ENCODE results near the gene OR10T2. TPM values are rescaled to one million over a fixed set of nuclear protein-coding genes. Genes with fewer than 3 reads are reported as not detected.

Gene OR10T2
- polyA plus RNA-seq, 1 donor from 2014 or later: not detected

DNA sequence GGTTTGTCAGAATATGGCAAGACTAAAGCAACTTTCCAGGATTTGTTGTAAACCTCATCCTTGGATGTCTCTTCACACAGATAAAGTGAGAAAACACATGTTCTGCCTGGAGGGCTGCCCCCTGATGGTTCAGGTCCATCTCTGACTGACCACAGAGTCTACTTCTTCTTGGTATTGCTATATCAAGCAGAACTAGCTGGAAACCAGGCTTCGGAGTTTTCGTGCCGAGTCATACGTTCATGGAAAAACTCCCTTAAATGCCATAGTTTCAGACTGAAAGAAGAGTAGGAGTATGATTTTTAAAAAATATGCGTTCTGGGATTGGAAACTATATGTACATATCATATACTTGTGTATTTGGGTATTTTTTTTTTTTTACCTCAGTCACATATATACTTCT is 5.8 kb downstream of the OR10T2 start:
- Histone ChIP-seq H3K4me2 (ENCODE audit: low read length) (no peak overlapping the region), H3K27ac (ENCODE audit: low read length) (no peak overlapping the region), H3K27me3 (ENCODE audit: insufficient read depth, low read depth, low read length) (no peaks in the 10 kb centered on the region), H3K36me3 (ENCODE audit: insufficient read depth, low read length) (no peaks in the 10 kb centered on the region), H3F3A (ENCODE audit: insufficient read depth, low read length, poor library complexity, severe bottlenecking) (no peaks in the 10 kb centered on the region), H4K20me1 (ENCODE audit: insufficient read depth) (no peaks in the 10 kb centered on the region), H3K9ac (ENCODE audit: low read length) (no peak overlapping the region), H2AFZ (ENCODE audit: low read depth, low read length) (no peak overlapping the region), H3K79me2 (replicated peaks; ENCODE audit: insufficient read depth, low read length) (no peaks in the 10 kb centered on the region), H3K4me3 (ENCODE audit: low read length) (no peak overlapping the region), H3K9me3 (ENCODE audit: low read length) (no peaks in the 10 kb centered on the region), H3K9me2 (ENCODE audit: insufficient read depth, low read length) (no peaks in the 10 kb centered on the region)
- no peak for TF ChIP-seq SMC3 (conservative IDR thresholded peaks at IDR 0.05; ENCODE audit: poor library complexity)
- TF ChIP-seq EP300 (conservative IDR thresholded peaks at IDR 0.05; ENCODE audit: poor library complexity, severe bottlenecking): no peak
- TF ChIP-seq EZH2 (IDR thresholded peaks at IDR 0.05; ENCODE audit: borderline replicate concordance, insufficient read depth, low read length, poor library complexity, severe bottlenecking): no peak
- no peak for TF ChIP-seq POLR2AphosphoS5 (IDR thresholded peaks at IDR 0.05)
- no peak for TF ChIP-seq MXI1 (conservative IDR thresholded peaks at IDR 0.05; ENCODE audit: poor library complexity, severe bottlenecking)
- TF ChIP-seq TAF1 (IDR thresholded peaks at IDR 0.05; ENCODE audit: low read depth): no peak
- TF ChIP-seq, protein P1, sequence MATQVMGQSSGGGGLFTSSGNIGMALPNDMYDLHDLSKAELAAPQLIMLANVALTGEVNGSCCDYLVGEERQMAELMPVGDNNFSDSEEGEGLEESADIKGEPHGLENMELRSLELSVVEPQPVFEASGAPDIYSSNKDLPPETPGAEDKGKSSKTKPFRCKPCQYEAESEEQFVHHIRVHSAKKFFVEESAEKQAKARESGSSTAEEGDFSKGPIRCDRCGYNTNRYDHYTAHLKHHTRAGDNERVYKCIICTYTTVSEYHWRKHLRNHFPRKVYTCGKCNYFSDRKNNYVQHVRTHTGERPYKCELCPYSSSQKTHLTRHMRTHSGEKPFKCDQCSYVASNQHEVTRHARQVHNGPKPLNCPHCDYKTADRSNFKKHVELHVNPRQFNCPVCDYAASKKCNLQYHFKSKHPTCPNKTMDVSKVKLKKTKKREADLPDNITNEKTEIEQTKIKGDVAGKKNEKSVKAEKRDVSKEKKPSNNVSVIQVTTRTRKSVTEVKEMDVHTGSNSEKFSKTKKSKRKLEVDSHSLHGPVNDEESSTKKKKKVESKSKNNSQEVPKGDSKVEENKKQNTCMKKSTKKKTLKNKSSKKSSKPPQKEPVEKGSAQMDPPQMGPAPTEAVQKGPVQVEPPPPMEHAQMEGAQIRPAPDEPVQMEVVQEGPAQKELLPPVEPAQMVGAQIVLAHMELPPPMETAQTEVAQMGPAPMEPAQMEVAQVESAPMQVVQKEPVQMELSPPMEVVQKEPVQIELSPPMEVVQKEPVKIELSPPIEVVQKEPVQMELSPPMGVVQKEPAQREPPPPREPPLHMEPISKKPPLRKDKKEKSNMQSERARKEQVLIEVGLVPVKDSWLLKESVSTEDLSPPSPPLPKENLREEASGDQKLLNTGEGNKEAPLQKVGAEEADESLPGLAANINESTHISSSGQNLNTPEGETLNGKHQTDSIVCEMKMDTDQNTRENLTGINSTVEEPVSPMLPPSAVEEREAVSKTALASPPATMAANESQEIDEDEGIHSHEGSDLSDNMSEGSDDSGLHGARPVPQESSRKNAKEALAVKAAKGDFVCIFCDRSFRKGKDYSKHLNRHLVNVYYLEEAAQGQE (IDR thresholded peaks at IDR 0.05; ENCODE audit: borderline replicate concordance): no peak
- TF ChIP-seq, protein P2, sequence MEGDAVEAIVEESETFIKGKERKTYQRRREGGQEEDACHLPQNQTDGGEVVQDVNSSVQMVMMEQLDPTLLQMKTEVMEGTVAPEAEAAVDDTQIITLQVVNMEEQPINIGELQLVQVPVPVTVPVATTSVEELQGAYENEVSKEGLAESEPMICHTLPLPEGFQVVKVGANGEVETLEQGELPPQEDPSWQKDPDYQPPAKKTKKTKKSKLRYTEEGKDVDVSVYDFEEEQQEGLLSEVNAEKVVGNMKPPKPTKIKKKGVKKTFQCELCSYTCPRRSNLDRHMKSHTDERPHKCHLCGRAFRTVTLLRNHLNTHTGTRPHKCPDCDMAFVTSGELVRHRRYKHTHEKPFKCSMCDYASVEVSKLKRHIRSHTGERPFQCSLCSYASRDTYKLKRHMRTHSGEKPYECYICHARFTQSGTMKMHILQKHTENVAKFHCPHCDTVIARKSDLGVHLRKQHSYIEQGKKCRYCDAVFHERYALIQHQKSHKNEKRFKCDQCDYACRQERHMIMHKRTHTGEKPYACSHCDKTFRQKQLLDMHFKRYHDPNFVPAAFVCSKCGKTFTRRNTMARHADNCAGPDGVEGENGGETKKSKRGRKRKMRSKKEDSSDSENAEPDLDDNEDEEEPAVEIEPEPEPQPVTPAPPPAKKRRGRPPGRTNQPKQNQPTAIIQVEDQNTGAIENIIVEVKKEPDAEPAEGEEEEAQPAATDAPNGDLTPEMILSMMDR (IDR thresholded peaks at IDR 0.05; ENCODE audit: poor library complexity, severe bottlenecking): no peak
- no peak for TF ChIP-seq RAD21 (conservative IDR thresholded peaks at IDR 0.05)

DNA sequence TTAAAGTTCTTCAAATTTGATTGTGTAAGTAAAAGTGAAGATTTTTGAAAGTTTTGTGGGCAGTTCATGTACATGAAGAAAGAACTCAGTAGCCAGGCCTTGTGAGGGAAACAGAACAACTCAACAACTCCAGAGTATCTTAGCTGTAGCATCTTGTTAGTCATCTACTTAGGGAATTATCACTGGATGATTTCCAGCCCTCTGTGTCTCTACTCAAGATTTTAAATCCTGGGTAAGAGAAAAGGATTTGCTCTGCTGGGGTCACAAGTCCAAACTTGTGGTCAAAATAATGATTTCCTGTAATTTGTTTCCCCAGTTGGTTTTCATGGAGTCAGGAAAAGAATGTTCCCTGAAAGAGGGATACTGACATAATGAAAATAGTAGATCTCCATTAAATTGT is 8.2 kb downstream of the OR10T2 start:
- no peak overlapping the region for H3K4me3 ChIP-seq (ENCODE audit: low read length)

More for the DNA sequence above, 8.2 kb downstream of the OR10T2 start:
- H2AFZ ChIP-seq (ENCODE audit: low read depth, low read length): no peak overlapping the region
- H3K9me3 ChIP-seq (ENCODE audit: low read length): no peaks in the 10 kb centered on the region
- no peak overlapping the region for H3K9ac ChIP-seq (ENCODE audit: low read length)
- no peaks in the 10 kb centered on the region for H3K36me3 ChIP-seq (ENCODE audit: insufficient read depth, low read length)
- no peaks in the 10 kb centered on the region for H3F3A ChIP-seq (ENCODE audit: insufficient read depth, low read length, poor library complexity, severe bottlenecking)
- TF ChIP-seq, protein P2 (IDR thresholded peaks at IDR 0.05; ENCODE audit: poor library complexity, severe bottlenecking): no peak
- no peak for TF ChIP-seq TAF1 (IDR thresholded peaks at IDR 0.05; ENCODE audit: low read depth)
- TF ChIP-seq, protein P1 (IDR thresholded peaks at IDR 0.05; ENCODE audit: borderline replicate concordance): no peak
- TF ChIP-seq POLR2AphosphoS5 (IDR thresholded peaks at IDR 0.05): no peak
- TF ChIP-seq EP300 (conservative IDR thresholded peaks at IDR 0.05; ENCODE audit: poor library complexity, severe bottlenecking): no peak
- no peak for TF ChIP-seq EZH2 (IDR thresholded peaks at IDR 0.05; ENCODE audit: borderline replicate concordance, insufficient read depth, low read length, poor library complexity, severe bottlenecking)
- no peak for TF ChIP-seq RAD21 (conservative IDR thresholded peaks at IDR 0.05)
- no peak for TF ChIP-seq SMC3 (conservative IDR thresholded peaks at IDR 0.05; ENCODE audit: poor library complexity)
- no peak for TF ChIP-seq MXI1 (conservative IDR thresholded peaks at IDR 0.05; ENCODE audit: poor library complexity, severe bottlenecking)
- no peaks in the 10 kb centered on the region for H3K27me3 ChIP-seq (ENCODE audit: insufficient read depth, low read depth, low read length)
- no peaks in the 10 kb centered on the region for H3K9me2 ChIP-seq (ENCODE audit: insufficient read depth, low read length)
- no peaks in the 10 kb centered on the region for H4K20me1 ChIP-seq (ENCODE audit: insufficient read depth)
- no peaks in the 10 kb centered on the region for H3K79me2 ChIP-seq (replicated peaks; ENCODE audit: insufficient read depth, low read length)
- no peak overlapping the region for H3K27ac ChIP-seq (ENCODE audit: low read length)
- H3K4me2 ChIP-seq (ENCODE audit: low read length): no peak overlapping the region

Data from neural cell (in vitro differentiated cells).